Stimulated activated naive CD8-positive, alpha-beta T cell treated with anti-CD3 and anti-CD28 coated beads, Interleukin-15, amount 100 ng/mL, for 72 hours (primary cell): ENCODE data around the gene FGGY.
A peak's percentile ranks its signal among the peaks of the same experiment; 100 is the strongest.

ENCODE experiments used
- ATAC-seq: fragments of 150-1000 bp; cut with Tn5 transposase; 2 replicates; pipeline ENCODE4 v1.10.0; 2021; ENCODE audit warnings: mild to moderate bottlenecking, moderate library complexity
- DNase-seq, 2 donors: peaks; one replicate each; pipeline ENCODE4 v3.0.0; 2021 to 2022
- H3K27ac Mint-ChIP-seq, 2 donors: one replicate each; pipeline ENCODE4 v1.8.0; 2022; ENCODE audit warnings: mild to moderate bottlenecking in 2 of 2, mixed read lengths in 2 of 2, moderate library complexity in 2 of 2
- H3K27me3 Mint-ChIP-seq: one replicate; pipeline ENCODE4 v1.8.0; 2022; ENCODE audit warnings: mixed read lengths
- H3K4me1 Mint-ChIP-seq: one replicate; pipeline ENCODE4 v1.8.0; 2022; ENCODE audit warnings: mild to moderate bottlenecking, mixed read lengths
- H3K4me3 Mint-ChIP-seq, 2 donors: one replicate each; pipeline ENCODE4 v1.8.0; 2022; ENCODE audit warnings: mild to moderate bottlenecking in 2 of 2, mixed read lengths in 2 of 2, moderate library complexity in 1 of 2
- H3K9me3 Mint-ChIP-seq, 2 donors: one replicate each; pipeline ENCODE4 v1.8.0; 2022; ENCODE audit warnings: mixed read lengths in 2 of 2

The FGGY gene

DNA sequence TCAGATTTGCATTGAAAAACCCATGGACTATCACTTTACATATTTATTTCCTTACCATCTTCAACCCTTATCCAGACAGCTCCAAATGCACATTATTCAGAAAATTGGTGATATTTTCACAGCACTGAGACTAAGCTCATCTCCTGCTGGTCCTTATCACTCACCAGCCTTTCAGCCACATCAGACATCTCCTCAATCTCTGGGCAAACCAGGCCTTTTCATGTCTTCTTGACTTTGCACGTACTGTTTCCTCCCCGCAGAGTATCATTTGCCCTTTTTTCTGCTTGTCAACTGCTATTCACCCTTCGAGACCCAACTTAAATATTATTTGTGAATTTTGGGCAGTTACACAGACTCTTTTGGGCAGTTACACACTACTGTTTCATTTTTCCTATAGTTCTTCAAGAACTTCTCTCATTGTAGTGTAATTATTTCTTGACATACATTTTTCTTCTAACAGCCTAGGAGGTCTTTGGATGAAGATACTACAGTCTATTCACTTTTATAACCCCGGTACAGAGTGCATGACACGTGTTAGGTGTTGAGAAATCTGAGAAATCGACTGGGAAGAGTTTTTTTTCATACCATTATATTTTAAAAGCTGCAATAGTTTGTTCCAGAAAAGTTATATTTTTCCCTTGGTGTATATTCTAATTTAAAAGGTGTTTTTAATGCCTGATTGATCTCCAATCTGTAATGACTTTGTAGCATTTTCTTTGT is 98.0 kb downstream of the FGGY start:
- DNase-seq (no peak), ATAC-seq (no peak)
- Mint-ChIP-seq H3K27ac (no peak overlapping the region), H3K27me3 (no peaks in the 10 kb centered on the region), H3K4me1 (peaks cover 58% of the 10 kb centered on the region), H3K4me3 (no peak overlapping the region), H3K9me3 (no peaks in the 10 kb centered on the region)

- no peak overlapping the region for H3K4me3 Mint-ChIP-seq
Observed at GRCh38 chr1:59396387-59396786, 99.5 kb downstream of the FGGY start.

DNA sequence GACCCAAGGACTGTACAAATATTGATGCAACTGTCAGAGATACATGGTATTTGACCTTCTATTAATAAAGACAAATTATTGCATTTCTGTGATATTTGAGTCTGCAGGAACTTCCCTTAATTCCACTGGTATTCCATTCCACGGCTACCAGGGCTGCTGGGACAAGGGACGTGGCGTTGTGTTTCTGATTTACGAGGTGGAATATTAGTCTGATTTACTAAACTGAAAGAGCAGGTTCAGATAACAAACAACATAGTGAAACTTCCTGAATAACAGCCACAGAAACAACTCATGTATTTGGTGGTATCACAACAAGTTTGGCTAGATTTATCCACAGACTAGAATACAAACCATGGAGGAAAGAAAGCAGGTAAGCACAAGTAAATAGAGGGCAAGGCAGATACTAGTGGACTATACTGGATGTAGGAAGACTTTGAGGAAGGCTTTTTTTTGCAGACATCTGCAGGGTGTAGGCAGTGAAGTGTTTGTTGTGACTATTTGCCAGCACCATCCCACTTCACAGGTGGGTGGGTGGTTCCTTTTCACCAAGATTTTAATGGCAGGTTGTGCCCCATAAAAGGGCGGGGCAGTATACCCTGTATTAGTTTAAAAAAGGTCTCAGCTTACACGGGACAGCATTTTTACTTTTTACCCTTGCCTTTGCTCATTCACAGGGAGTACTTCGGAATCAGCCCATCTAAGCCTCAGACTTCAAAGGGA is 100.4 kb downstream of the FGGY start:
- H3K27me3 Mint-ChIP-seq = no peaks in the 10 kb centered on the region
- H3K9me3 Mint-ChIP-seq = no peaks in the 10 kb centered on the region
- no peak overlapping the region for H3K4me3 Mint-ChIP-seq
- peaks cover 36% of the 10 kb centered on the region for H3K4me1 Mint-ChIP-seq
- H3K27ac Mint-ChIP-seq = no peak overlapping the region
- ATAC-seq = no peak
- DNase-seq = no peak

More at GRCh38 chr1:59396387-59396786, 99.5 kb downstream of the FGGY start:
- DNase-seq = no peak
- Mint-ChIP-seq H3K27me3 (no peaks in the 10 kb centered on the region), H3K27ac (peak overlapping the region in 1 of 2 donors; percentile 50), H3K9me3 (no peaks in the 10 kb centered on the region), H3K4me1 (peaks cover 44% of the 10 kb centered on the region)
- ATAC-seq = no peak

- Mint-ChIP-seq H3K27ac (no peak overlapping the region), H3K27me3 (no peaks in the 10 kb centered on the region), H3K4me3 (no peak overlapping the region), H3K9me3 (no peaks in the 10 kb centered on the region), H3K4me1 (peaks cover 17% of the 10 kb centered on the region)
- no peak for ATAC-seq
- no peak for DNase-seq
Observed at GRCh38 chr1:59399642-59400041, 102.7 kb downstream of the FGGY start.

- peaks cover 6% of the 10 kb centered on the region for H3K4me1 Mint-ChIP-seq
- H3K27me3 Mint-ChIP-seq = no peaks in the 10 kb centered on the region
- no peaks in the 10 kb centered on the region for H3K9me3 Mint-ChIP-seq
- no peak overlapping the region for H3K27ac Mint-ChIP-seq
- no peak for DNase-seq
- no peak for ATAC-seq
- H3K4me3 Mint-ChIP-seq = no peak overlapping the region
Observed at GRCh38 chr1:59401581-59401980, 104.7 kb downstream of the FGGY start.

GRCh38 chr1:59404796-59405195 is 107.9 kb downstream of the FGGY start:
- Mint-ChIP-seq H3K27me3 (no peaks in the 10 kb centered on the region), H3K27ac (no peak overlapping the region), H3K9me3 (no peaks in the 10 kb centered on the region), H3K4me3 (no peak overlapping the region), H3K4me1 (no peaks in the 10 kb centered on the region)
- no peak for ATAC-seq
- no peak for DNase-seq

DNA sequence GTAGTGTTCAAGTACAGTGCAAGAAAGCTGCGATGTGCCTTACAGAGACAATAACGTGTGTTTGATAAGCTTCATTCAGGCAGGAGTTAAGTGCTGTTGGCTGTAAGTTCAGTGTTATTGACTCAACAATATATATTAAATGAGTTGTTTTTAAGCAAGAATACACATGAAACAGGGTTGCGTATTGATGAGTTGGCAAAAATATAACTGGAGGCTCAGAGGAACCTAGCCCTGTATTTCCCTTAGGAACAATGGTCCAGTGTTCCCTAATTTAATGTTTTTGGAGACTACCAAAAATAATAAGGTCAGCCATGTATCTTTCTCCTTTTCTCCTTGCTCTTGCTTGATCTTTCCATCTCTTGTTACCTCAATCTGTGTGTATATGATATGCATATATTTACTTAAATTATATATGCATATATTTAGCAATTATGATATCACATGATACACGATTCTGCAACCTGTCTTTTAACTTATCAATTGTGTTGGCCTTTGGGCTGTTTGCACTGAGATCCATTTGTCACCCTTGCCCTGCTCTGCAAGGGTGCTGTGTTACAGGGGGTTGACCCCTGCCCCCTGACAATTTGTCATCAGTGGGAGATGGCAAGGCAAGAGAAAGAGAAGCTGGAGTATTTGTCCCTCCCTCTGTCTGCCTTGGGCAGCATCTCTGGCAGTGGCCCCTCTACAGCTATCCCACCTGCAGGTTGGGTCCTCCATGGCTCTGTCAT is 109.7 kb downstream of the FGGY start:
- H3K27me3 Mint-ChIP-seq = no peaks in the 10 kb centered on the region
- H3K9me3 Mint-ChIP-seq = no peaks in the 10 kb centered on the region
- DNase-seq = no peak
- peak overlapping the region in 1 of 2 donors; percentile 47 for H3K27ac Mint-ChIP-seq
- H3K4me1 Mint-ChIP-seq = no peaks in the 10 kb centered on the region
- no peak for ATAC-seq
- no peak overlapping the region for H3K4me3 Mint-ChIP-seq

- no peaks in the 10 kb centered on the region for H3K27me3 Mint-ChIP-seq
- no peaks in the 10 kb centered on the region for H3K4me1 Mint-ChIP-seq
- no peak overlapping the region for H3K27ac Mint-ChIP-seq
- no peak overlapping the region for H3K4me3 Mint-ChIP-seq
- DNase-seq = no peak
- no peaks in the 10 kb centered on the region for H3K9me3 Mint-ChIP-seq
- ATAC-seq = no peak
Observed at GRCh38 chr1:59408608-59409240, 111.8 kb downstream of the FGGY start.

- peak overlapping the region in 1 of 2 donors; percentile 84 for H3K27ac Mint-ChIP-seq
- H3K9me3 Mint-ChIP-seq = no peaks in the 10 kb centered on the region
- H3K4me3 Mint-ChIP-seq = no peak overlapping the region
- H3K27me3 Mint-ChIP-seq = no peaks in the 10 kb centered on the region
- peaks cover 4% of the 10 kb centered on the region for H3K4me1 Mint-ChIP-seq
- DNase-seq (no peak), ATAC-seq (no peak)
Observed at GRCh38 chr1:59409549-59409948, 112.7 kb downstream of the FGGY start.

GRCh38 chr1:59409986-59410385 is 113.1 kb downstream of the FGGY start:
- Mint-ChIP-seq H3K4me3 (no peak overlapping the region), H3K9me3 (no peaks in the 10 kb centered on the region), H3K4me1 (peaks cover 8% of the 10 kb centered on the region), H3K27ac (peak overlapping the region in 1 of 2 donors; percentile 84), H3K27me3 (no peaks in the 10 kb centered on the region)
- ATAC-seq (peak; percentile 39), DNase-seq (no peak)

- H3K27me3 Mint-ChIP-seq = no peaks in the 10 kb centered on the region
- ATAC-seq = no peak
- H3K9me3 Mint-ChIP-seq = no peaks in the 10 kb centered on the region
- DNase-seq = no peak
- peaks cover 8% of the 10 kb centered on the region for H3K4me1 Mint-ChIP-seq
- no peak overlapping the region for H3K27ac Mint-ChIP-seq
- H3K4me3 Mint-ChIP-seq = no peak overlapping the region
Observed at GRCh38 chr1:59410457-59410856, 113.6 kb downstream of the FGGY start.

DNA sequence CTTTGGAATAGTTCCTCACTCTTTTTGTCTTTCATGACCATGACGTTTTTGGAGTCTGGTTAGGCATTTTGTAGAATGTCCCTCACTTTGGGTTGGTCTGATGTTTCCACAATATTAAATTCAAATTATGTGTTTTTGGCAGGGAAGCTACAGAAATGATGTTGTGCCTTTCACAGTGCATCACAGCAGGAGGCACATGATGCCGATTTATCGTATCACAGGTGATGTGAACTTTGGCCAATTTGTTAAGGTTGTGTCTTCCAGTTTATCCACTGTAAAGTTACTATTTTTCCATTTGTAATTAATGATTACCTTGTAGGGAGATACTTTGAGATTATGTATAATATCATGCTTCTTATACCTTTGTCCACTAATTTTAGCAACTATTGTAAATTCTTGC is 114.3 kb downstream of the FGGY start:
- H3K27me3 Mint-ChIP-seq = no peaks in the 10 kb centered on the region
- no peaks in the 10 kb centered on the region for H3K9me3 Mint-ChIP-seq
- no peak overlapping the region for H3K4me3 Mint-ChIP-seq
- H3K27ac Mint-ChIP-seq = no peak overlapping the region
- H3K4me1 Mint-ChIP-seq = peaks cover 8% of the 10 kb centered on the region
- DNase-seq (no peak), ATAC-seq (no peak)

DNA sequence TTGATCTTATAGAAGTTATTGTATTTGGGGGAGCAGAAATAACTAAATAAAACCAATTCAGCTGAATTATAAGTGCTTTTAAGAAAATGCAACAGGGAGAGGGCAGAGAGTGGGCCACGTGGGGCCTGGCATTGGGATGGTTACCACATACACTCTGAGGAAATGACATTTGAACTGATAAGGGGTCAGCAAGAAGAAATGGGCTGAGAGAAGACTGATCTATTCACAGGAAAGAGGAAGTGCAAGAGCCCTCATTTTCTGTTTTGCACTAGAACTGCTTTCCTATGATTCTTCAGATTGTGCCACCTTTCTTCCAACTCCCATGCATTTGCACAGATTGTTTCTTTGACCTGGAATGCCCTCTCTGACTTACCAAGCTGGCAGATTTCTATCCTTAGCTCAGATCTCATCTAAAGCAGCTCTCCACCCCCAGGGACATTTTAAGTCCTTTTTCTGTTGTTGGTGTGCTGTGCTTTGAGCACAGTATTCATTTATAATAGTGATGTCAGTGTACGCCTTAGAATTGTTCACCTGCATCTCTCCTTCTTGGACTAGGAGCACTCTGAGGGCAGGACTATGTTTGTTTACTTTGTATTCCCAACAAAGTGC is 115.9 kb downstream of the FGGY start:
- no peak overlapping the region for H3K27ac Mint-ChIP-seq
- H3K9me3 Mint-ChIP-seq = no peaks in the 10 kb centered on the region
- H3K4me1 Mint-ChIP-seq = peaks cover 8% of the 10 kb centered on the region
- no peaks in the 10 kb centered on the region for H3K27me3 Mint-ChIP-seq
- DNase-seq = no peak
- no peak overlapping the region for H3K4me3 Mint-ChIP-seq
- ATAC-seq = no peak

- no peaks in the 10 kb centered on the region for H3K9me3 Mint-ChIP-seq
- H3K4me1 Mint-ChIP-seq = peaks cover 8% of the 10 kb centered on the region
- no peak for ATAC-seq
Observed at GRCh38 chr1:59413327-59413720, 116.4 kb downstream of the FGGY start.

DNA sequence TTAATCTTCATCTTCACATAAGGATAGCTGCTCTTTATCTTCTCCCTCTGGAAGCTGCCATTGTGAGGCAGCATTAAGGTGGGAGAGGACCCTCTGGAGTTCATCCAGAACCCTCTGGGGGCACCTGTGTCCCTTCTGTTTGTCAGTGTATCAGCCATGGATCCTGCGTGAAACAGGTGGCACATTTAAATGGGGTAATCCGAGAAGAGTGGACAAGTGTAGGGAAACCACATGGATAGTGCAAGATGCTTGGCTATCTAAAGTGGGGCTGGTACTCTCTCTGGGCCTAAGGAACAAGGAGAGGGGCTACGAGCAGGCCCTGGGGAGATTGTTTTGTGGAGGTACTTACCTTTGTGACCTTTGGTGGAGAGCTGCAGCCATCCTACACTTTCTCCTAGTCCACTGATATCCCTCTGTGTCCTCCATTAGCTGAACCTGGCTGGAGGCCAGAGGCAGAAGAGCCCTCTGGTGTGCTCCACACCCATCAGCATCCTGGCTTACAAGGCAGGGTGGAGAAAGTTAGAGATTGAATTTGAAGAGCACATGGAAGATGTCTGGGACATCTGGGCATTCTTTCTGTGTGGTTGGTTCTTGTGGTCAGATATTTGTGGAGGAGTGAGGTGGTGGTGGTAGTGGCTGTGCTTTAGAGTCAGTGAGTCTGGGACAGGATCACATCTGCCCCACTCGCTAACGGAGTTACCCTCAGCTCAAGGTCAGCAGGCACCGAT is 117.7 kb downstream of the FGGY start:
- no peak for ATAC-seq
- Mint-ChIP-seq H3K9me3 (no peaks in the 10 kb centered on the region), H3K4me1 (peaks cover 8% of the 10 kb centered on the region), H3K27me3 (no peaks in the 10 kb centered on the region), H3K27ac (peak overlapping the region; percentile 29 to 68), H3K4me3 (no peak overlapping the region)
- DNase-seq = no peak

More at GRCh38 chr1:59413327-59413720, 116.4 kb downstream of the FGGY start:
- H3K27me3 Mint-ChIP-seq = no peaks in the 10 kb centered on the region
- no peak overlapping the region for H3K4me3 Mint-ChIP-seq
- DNase-seq = no peak
- H3K27ac Mint-ChIP-seq = peak overlapping the region in 1 of 2 donors; percentile 3
